HepG2 (cell line): ENCODE measurements around the gene TMEM8B. TPM values are rescaled to one million over a fixed set of nuclear protein-coding genes. Genes with fewer than 3 reads are reported as not detected.
A peak's percentile ranks its signal among the peaks of the same experiment; 100 is the strongest.

Source experiments
- GATAD1 ChIP-seq: IDR thresholded peaks from 2 replicates; pipeline ENCODE4 v1.6.1; 2016; ENCODE audit warnings: missing genetic modification reagents, missing compliant biosample characterization
- HDAC2 ChIP-seq: sonication (generic); formaldehyde crosslinking; IDR thresholded peaks from 2 replicates; pipeline ENCODE4 v1.4.0; 2020; ENCODE audit warnings: missing genetic modification reagents
- HMG20A ChIP-seq: IDR thresholded peaks from 2 replicates; pipeline ENCODE4 v1.6.1; 2016; ENCODE audit warnings: borderline replicate concordance
- HMG20B ChIP-seq: conservative IDR thresholded peaks from 2 replicates; pipeline ENCODE4 v1.6.1; 2016; ENCODE audit warnings: missing genetic modification reagents, missing compliant biosample characterization
- HMGA1 ChIP-seq: sonication (generic); formaldehyde crosslinking; conservative IDR thresholded peaks from 2 replicates; pipeline ENCODE4 v1.4.0; 2020; ENCODE audit warnings: missing genetic modification reagents
- MED13 ChIP-seq: sonication (generic); formaldehyde crosslinking; IDR thresholded peaks from 2 replicates; pipeline ENCODE4 v1.5.0; 2020; ENCODE audit warnings: missing genetic modification reagents
- MYC ChIP-seq: sonication (generic); formaldehyde crosslinking; IDR thresholded peaks from 2 replicates; pipeline ENCODE4 v1.9.0; 2021; ENCODE audit warnings: missing genetic modification reagents, borderline replicate concordance
- PAF1 ChIP-seq: IDR thresholded peaks from 2 replicates; pipeline ENCODE4 v1.6.1; 2016; ENCODE audit warnings: missing genetic modification reagents, missing compliant biosample characterization
- PHF5A ChIP-seq: IDR thresholded peaks from one replicate; pipeline ENCODE4 v1.6.1; 2018; ENCODE audit warnings: low read depth, missing genetic modification reagents; ENCODE audit not compliant: unreplicated experiment
- SKI ChIP-seq: fragments of 450-650 bp; IDR thresholded peaks from one replicate; pipeline ENCODE4 v1.6.1; 2018; ENCODE audit warnings: mild to moderate bottlenecking; ENCODE audit not compliant: partially characterized antibody
- SNAPC2 ChIP-seq: sonication (generic); formaldehyde crosslinking; IDR thresholded peaks from 2 replicates; pipeline ENCODE4 v1.8.1; 2022; ENCODE audit warnings: mild to moderate bottlenecking, missing genetic modification reagents
- TEAD3 ChIP-seq: optimal IDR thresholded peaks from 2 replicates; pipeline ENCODE3; 2016; ENCODE audit warnings: borderline replicate concordance
- ZNF446 ChIP-seq: sonication (generic); formaldehyde crosslinking; IDR thresholded peaks from 2 replicates; pipeline ENCODE4 v1.5.0; 2020; ENCODE audit warnings: mild to moderate bottlenecking, missing genetic modification reagents
- ZNF709 ChIP-seq: sonication (generic); formaldehyde crosslinking; IDR thresholded peaks from 2 replicates; pipeline ENCODE4 v1.5.0; 2020; ENCODE audit warnings: mild to moderate bottlenecking, missing genetic modification reagents
- ZNF772 ChIP-seq: sonication (generic); formaldehyde crosslinking; IDR thresholded peaks from 2 replicates; pipeline ENCODE4 v1.5.0; 2020; ENCODE audit warnings: mild to moderate bottlenecking, missing genetic modification reagents
- ZSCAN20 ChIP-seq: sonication (generic); formaldehyde crosslinking; IDR thresholded peaks from 2 replicates; pipeline ENCODE4 v1.4.0; 2020; ENCODE audit warnings: missing genetic modification reagents, mild to moderate bottlenecking, borderline replicate concordance
- polyA plus RNA-seq, 8 experiments: library from polyadenylated mRNA; depleted of rRNA in 3 of 8; stranded (reverse) in 7 of 8; unstranded in 1 of 8; fragments of >200 nt; fragmentation: Illumina TruSeq in 4 of 8; extraction: Trizol in 4 of 8; gene quantifications; 2 replicates each; pipeline versions ENCODE4 v1.2.1 to v1.2.3, GENCODE V29; 2011 to 2016; ENCODE audit warnings: low read depth in 4 of 8, missing spikeins in 1 of 8, mixed read lengths in 1 of 8; ENCODE audit not compliant: insufficient read depth in 1 of 8
- total RNA-seq, 5 experiments: library from RNA; depleted of rRNA; stranded (reverse); fragments of >200 nt; fragmentation: Illumina TruSeq; extraction: Trizol; gene quantifications; 2 replicates each; pipeline ENCODE4 v1.2.3, GENCODE V29; 2016; ENCODE audit warnings: low read depth in 1 of 5
- TF ChIP-seq, protein P1 (sequence below): sonication (generic); formaldehyde crosslinking; IDR thresholded peaks from 2 replicates; pipeline ENCODE4 v1.4.0; 2020; ENCODE audit warnings: mild to moderate bottlenecking, low read depth, missing genetic modification reagents
- TF ChIP-seq, protein P2 (sequence below): sonication (generic); formaldehyde crosslinking; IDR thresholded peaks from 2 replicates; pipeline ENCODE4 v1.4.0; 2020; ENCODE audit warnings: missing genetic modification reagents
- TF ChIP-seq, protein P3 (sequence below): sonication (generic); formaldehyde crosslinking; IDR thresholded peaks from 2 replicates; pipeline ENCODE4 v1.4.0; 2020; ENCODE audit warnings: low read depth, mild to moderate bottlenecking, missing genetic modification reagents
- TF ChIP-seq, protein P4 (sequence below): IDR thresholded peaks from 2 replicates; pipeline ENCODE4 v1.6.1; 2016; ENCODE audit warnings: missing genetic modification reagents, missing compliant biosample characterization

The TMEM8B gene
- total and polyA plus RNA-seq, 2 of the 13 experiments (the other 11 are each of a cell fraction or from before 2014, with no cell fraction given): 2.1 to 2.7 TPM

DNA sequence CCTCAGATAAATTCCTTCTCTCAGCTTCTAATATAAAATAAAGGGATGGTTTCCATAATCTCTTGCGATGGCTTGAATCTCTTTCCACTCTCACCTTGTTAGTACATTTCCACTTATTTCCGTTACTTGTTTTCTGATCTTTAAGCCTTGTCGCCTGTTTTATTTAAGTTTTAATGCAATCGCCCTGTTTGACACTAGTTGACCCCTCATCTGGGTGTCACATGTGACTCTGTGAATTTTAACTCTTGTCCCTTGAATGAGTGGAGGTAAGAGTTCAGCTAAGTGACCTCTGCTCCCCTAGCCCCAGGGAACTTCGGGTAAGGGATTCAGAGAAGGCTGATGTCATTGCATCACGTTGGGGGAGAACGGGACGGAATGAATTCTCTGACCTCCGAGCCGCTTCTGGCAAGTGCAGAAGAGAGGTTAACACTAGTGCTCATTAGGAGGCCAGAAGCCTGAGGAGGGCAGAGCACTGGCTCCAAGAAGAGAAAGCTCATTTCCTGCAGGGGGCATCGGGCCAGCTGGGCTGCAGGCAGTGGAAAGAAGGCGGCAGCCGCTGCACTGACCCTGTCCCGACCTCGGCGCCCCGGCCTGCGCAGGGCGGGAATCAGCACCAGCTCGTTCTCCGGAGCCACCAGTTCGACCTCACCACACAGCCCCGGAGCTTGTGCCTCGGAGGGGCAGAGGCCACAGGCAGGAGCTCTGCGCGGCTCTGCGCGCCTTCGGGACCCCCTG is 14.8 kb upstream of the TMEM8B start (continued):
- TF ChIP-seq ZNF772 (CRISPR knock-in tag) (peak; percentile 11; the same call in 1 of the 2 replicates), HMGA1 (CRISPR knock-in tag) (no peak), ZNF709 (0 out of 2 replicates have a peak, but pooled peaks have one; percentile 59), HDAC2 (CRISPR knock-in tag) (peak; percentile 68), HMG20B (CRISPR knock-in tag) (0 out of 2 replicates have a peak, but pooled peaks have one; percentile 12), SKI (peak; percentile 22), HMG20A (CRISPR knock-in tag) (0 out of 2 replicates have a peak, but pooled peaks have one; percentile 17), PAF1 (CRISPR knock-in tag) (0 out of 2 replicates have a peak, but pooled peaks have one; percentile 59), SNAPC2 (CRISPR knock-in tag) (peak; percentile 37; the same call in 1 of the 2 replicates), ZSCAN20 (CRISPR knock-in tag) (no peak), ZNF446 (CRISPR knock-in tag) (0 out of 2 replicates have a peak, but pooled peaks have one; percentile 79), TEAD3 (CRISPR knock-in tag) (peak; percentile 4), GATAD1 (CRISPR knock-in tag) (0 out of 2 replicates have a peak, but pooled peaks have one; percentile 44), MED13 (CRISPR knock-in tag) (0 out of 2 replicates have a peak, but pooled peaks have one; percentile 18), PHF5A (no peak), MYC (peak; percentile 69; the same call in 1 of the 2 replicates)
- TF ChIP-seq, protein P1, sequence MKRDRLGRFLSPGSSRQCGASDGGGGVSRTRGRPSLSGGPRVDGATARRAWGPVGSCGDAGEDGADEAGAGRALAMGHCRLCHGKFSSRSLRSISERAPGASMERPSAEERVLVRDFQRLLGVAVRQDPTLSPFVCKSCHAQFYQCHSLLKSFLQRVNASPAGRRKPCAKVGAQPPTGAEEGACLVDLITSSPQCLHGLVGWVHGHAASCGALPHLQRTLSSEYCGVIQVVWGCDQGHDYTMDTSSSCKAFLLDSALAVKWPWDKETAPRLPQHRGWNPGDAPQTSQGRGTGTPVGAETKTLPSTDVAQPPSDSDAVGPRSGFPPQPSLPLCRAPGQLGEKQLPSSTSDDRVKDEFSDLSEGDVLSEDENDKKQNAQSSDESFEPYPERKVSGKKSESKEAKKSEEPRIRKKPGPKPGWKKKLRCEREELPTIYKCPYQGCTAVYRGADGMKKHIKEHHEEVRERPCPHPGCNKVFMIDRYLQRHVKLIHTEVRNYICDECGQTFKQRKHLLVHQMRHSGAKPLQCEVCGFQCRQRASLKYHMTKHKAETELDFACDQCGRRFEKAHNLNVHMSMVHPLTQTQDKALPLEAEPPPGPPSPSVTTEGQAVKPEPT (CRISPR knock-in tag): peak; percentile 74; the same call in 1 of the 2 replicates
- TF ChIP-seq, protein P2, sequence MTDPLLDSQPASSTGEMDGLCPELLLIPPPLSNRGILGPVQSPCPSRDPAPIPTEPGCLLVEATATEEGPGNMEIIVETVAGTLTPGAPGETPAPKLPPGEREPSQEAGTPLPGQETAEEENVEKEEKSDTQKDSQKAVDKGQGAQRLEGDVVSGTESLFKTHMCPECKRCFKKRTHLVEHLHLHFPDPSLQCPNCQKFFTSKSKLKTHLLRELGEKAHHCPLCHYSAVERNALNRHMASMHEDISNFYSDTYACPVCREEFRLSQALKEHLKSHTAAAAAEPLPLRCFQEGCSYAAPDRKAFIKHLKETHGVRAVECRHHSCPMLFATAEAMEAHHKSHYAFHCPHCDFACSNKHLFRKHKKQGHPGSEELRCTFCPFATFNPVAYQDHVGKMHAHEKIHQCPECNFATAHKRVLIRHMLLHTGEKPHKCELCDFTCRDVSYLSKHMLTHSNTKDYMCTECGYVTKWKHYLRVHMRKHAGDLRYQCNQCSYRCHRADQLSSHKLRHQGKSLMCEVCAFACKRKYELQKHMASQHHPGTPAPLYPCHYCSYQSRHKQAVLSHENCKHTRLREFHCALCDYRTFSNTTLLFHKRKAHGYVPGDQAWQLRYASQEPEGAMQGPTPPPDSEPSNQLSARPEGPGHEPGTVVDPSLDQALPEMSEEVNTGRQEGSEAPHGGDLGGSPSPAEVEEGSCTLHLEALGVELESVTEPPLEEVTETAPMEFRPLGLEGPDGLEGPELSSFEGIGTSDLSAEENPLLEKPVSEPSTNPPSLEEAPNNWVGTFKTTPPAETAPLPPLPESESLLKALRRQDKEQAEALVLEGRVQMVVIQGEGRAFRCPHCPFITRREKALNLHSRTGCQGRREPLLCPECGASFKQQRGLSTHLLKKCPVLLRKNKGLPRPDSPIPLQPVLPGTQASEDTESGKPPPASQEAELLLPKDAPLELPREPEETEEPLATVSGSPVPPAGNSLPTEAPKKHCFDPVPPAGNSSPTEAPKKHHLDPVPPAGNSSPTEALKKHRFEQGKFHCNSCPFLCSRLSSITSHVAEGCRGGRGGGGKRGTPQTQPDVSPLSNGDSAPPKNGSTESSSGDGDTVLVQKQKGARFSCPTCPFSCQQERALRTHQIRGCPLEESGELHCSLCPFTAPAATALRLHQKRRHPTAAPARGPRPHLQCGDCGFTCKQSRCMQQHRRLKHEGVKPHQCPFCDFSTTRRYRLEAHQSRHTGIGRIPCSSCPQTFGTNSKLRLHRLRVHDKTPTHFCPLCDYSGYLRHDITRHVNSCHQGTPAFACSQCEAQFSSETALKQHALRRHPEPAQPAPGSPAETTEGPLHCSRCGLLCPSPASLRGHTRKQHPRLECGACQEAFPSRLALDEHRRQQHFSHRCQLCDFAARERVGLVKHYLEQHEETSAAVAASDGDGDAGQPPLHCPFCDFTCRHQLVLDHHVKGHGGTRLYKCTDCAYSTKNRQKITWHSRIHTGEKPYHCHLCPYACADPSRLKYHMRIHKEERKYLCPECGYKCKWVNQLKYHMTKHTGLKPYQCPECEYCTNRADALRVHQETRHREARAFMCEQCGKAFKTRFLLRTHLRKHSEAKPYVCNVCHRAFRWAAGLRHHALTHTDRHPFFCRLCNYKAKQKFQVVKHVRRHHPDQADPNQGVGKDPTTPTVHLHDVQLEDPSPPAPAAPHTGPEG: peak; percentile 19; the same call in 1 of the 2 replicates
- TF ChIP-seq, protein P3, sequence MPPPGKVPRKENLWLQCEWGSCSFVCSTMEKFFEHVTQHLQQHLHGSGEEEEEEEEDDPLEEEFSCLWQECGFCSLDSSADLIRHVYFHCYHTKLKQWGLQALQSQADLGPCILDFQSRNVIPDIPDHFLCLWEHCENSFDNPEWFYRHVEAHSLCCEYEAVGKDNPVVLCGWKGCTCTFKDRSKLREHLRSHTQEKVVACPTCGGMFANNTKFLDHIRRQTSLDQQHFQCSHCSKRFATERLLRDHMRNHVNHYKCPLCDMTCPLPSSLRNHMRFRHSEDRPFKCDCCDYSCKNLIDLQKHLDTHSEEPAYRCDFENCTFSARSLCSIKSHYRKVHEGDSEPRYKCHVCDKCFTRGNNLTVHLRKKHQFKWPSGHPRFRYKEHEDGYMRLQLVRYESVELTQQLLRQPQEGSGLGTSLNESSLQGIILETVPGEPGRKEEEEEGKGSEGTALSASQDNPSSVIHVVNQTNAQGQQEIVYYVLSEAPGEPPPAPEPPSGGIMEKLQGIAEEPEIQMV (CRISPR knock-in tag): 0 out of 2 replicates have a peak, but pooled peaks have one; percentile 37
- TF ChIP-seq, protein P4, sequence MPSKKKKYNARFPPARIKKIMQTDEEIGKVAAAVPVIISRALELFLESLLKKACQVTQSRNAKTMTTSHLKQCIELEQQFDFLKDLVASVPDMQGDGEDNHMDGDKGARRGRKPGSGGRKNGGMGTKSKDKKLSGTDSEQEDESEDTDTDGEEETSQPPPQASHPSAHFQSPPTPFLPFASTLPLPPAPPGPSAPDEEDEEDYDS: peak; percentile 51; the same call in 1 of the 2 replicates
